K562 treated with DMSO at 1 percent for 48 hours (cell line): ENCODE data around the gene PRAME. TPM values are rescaled to one million over a fixed set of nuclear protein-coding genes. Genes with fewer than 3 reads are reported as not detected.

Source experiments
- total RNA-seq: library from RNA; unstranded; fragments of 300-600 nt; gene quantifications from 2 replicates; pipeline ENCODE4 v1.2.3, GENCODE V29; 2022; ENCODE audit warnings: low replicate concordance; ENCODE audit errors: extremely low read depth

The PRAME gene
- total RNA-seq = 775 and 1,084 TPM in 2 replicates

DNA sequence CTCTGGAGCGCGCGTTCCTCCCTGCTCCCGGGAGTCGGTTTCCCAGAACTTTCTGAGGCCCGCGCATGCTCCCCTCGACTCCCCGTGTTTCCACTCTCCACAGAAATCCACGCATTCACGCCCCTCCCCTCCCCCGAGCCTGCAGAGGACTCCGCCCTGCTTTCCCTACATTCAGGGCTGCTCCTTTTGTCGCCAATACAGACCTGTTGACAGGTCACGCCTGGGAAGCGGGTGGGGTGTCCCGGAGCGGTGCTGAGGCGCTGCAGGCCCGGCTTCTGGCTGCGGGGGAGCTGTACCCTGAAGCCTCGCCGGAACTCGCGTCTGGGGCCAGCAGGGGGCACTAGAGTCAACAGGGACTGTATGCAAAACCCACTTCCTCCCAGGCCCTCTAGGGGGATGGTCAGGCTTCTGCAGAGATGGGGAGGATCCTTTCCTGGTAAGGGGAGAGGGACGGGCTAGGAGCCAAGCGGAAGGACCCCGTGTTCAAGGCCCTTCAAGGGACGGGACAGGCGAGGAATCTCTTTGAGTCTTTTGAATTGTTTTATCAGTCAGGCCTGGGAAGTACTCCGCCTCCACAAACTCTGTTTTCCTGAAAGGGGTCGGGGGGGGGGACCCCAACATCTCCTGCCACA lies at the start of gene PRAME:
Gene PRAME (minus strand): TSS at position 294 of the 632 bp plus-strand sequence. CDS start 2,433 bp downstream, outside the sequence.

GRCh38 chr22:22520020-22520656 lies 38.9 kb downstream of the PRAME start, which contains the start of gene ZNF280A:
ZNF280A (minus strand) TSS chr22:22520270; CDS start chr22:22515630, 4,640 bp downstream.

DNA sequence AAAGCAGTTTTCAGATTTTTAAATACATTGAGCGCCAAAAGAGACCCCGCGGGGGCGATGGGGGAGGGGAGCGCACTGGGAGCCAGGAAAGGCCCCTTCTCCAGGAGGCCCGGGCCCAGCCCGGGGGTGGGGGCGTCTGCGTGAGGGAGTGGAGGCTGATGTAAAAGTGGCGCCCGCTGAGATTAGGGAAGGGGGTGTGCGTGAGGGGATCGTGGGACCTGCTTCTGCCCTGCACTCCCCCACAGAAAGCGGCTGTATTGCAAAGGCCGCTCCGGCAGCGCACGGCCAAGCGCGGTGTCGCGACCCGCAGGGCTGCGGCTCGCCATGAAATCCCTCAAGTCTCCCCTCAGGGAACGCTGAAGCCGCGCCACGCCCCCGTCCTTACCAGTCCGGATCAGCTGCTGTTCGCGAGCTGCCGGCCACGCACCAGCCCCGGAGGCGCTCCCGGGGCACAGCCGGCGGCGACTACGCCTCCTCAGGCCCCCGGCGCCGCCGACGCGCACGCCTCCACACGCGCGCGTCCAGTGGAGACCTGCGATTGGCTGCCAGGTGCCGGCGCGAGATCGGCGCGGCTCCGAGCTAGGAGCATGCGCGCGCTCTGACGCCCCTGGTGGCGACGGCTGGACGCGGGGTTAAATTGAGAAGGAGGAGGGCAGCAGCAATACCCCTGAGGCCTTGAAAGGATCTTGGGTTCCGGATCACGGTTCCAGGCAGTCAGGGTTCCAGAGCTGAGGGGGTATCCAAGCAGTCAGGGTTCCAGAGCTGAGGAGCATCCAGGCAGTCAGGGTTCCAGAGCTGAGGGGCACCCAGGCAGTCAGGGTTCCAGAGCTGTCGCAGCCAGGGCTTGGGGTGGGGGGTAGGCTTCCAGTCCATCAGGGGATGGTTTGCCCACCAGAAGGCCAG lies 50.5 kb downstream of the PRAME start, which contains the start of gene ZNF280B:
Gene ZNF280B (minus strand): TSS at position 469 of the 903 bp plus-strand sequence. CDS start 19,344 bp downstream, outside the sequence.

Other genes starting within 250 kb of the PRAME start
- not detected in 2 replicates for gene ZNF280B, start 50.5 kb downstream of the PRAME start, total RNA-seq
- gene ZNF280A, start 39.0 kb downstream of the PRAME start, total RNA-seq = not detected in 2 replicates
- not detected in 2 replicates for gene GGTLC2, start 85.3 kb upstream of the PRAME start, total RNA-seq